CD14-positive monocyte (primary cell): Measurements from ENCODE around the gene RC3H1. TPM values are rescaled to one million over a fixed set of nuclear protein-coding genes. Genes with fewer than 3 reads are reported as not detected.
"Not testable (repeated sequence)": the region's sequence is repeated elsewhere in the genome, so short reads cannot be mapped to it uniquely, and the experiment has no call there.

ENCODE experiments used
- DNase-seq, 3 donors: peaks; one replicate each; pipeline ENCODE4 v3.0.0-alpha.2; 2011 to 2022
- H2AFZ ChIP-seq: 2 replicates; pipeline ENCODE4 v1.6.0; 2012; ENCODE audit warnings: mild to moderate bottlenecking, low read depth, low read length, inconsistent platforms; ENCODE audit not compliant: insufficient read depth, poor library complexity, severe bottlenecking
- H3K27ac ChIP-seq, 2 donors: 1 replicate in 1 of 2; 2 replicates in 1 of 2; pipeline ENCODE4 v1.5.1; 2012 to 2013; ENCODE audit warnings: low read length in 2 of 2, control low read depth in 1 of 2, inconsistent platforms in 1 of 2, low read depth in 1 of 2, mild to moderate bottlenecking in 1 of 2
- H3K27me3 ChIP-seq, 2 donors: one replicate each; pipeline versions ENCODE4 v1.6.0 to v1.6.1; 2011 to 2013; ENCODE audit warnings: low read length in 2 of 2; ENCODE audit not compliant: control insufficient read depth in 2 of 2, insufficient read depth in 2 of 2
- H3K36me3 ChIP-seq, 2 donors: replicated peaks in 1 of 2; 1 replicate in 1 of 2; 2 replicates in 1 of 2; pipeline versions ENCODE4 v1.5.1 to v1.6.1; 2012 to 2013; ENCODE audit warnings: low read length in 2 of 2, control low read depth in 1 of 2, inconsistent platforms in 1 of 2, mild to moderate bottlenecking in 1 of 2; ENCODE audit not compliant: insufficient read depth in 2 of 2, control insufficient read depth in 1 of 2
- H3K4me1 ChIP-seq, 2 donors: 1 replicate in 1 of 2; 2 replicates in 1 of 2; pipeline versions ENCODE4 v1.5.1 to v1.6.1; 2012 to 2013; ENCODE audit warnings: low read length in 2 of 2, control low read depth in 1 of 2, inconsistent platforms in 1 of 2, mild to moderate bottlenecking in 1 of 2, moderate library complexity in 1 of 2; ENCODE audit not compliant: insufficient read depth in 2 of 2, control insufficient read depth in 1 of 2
- H3K4me2 ChIP-seq: replicated peaks from 2 replicates; pipeline ENCODE3; 2012; ENCODE audit warnings: low read length, moderate library complexity, mild to moderate bottlenecking; ENCODE audit not compliant: poor library complexity, severe bottlenecking; ENCODE audit errors: extremely low read depth
- H3K4me3 ChIP-seq, 3 experiments: fragments of 200-600 bp in 1 of 3; sonication (generic) in 1 of 3; replicated peaks in 1 of 3; 1 replicate in 2 of 3; 2 replicates in 1 of 3; pipeline ENCODE4 v1.5.1; 2011 to 2013; ENCODE audit warnings: low read length in 3 of 3, mild to moderate bottlenecking in 3 of 3, control low read depth in 2 of 3, low read depth in 2 of 3, inconsistent platforms in 1 of 3, moderate library complexity in 1 of 3
- H3K79me2 ChIP-seq: 2 replicates; pipeline ENCODE4 v1.6.0; 2012; ENCODE audit warnings: mild to moderate bottlenecking, control low read depth, inconsistent platforms, low read length, moderate library complexity; ENCODE audit not compliant: insufficient read depth
- H3K9ac ChIP-seq: 2 replicates; pipeline ENCODE4 v1.6.0; 2017; ENCODE audit warnings: low read length, mild to moderate bottlenecking; ENCODE audit not compliant: insufficient read depth, poor library complexity, severe bottlenecking
- H3K9me3 ChIP-seq, 2 donors: replicated peaks in 1 of 2; 1 replicate in 1 of 2; 2 replicates in 1 of 2; pipeline versions ENCODE4 v1.5.1 to v1.6.1; 2012 to 2013; ENCODE audit warnings: low read length in 2 of 2, control low read depth in 1 of 2; ENCODE audit not compliant: control insufficient read depth in 1 of 2, insufficient read depth in 1 of 2
- H4K20me1 ChIP-seq: 2 replicates; pipeline ENCODE4 v1.6.0; 2012; ENCODE audit warnings: mild to moderate bottlenecking, low read length, control low read depth, moderate library complexity; ENCODE audit not compliant: insufficient read depth
- H3K27ac Mint-ChIP-seq, 7 donors: one replicate each; pipeline ENCODE4 v1.8.0; 2020; ENCODE audit warnings: mild to moderate bottlenecking in 7 of 7, mixed read lengths in 7 of 7, moderate library complexity in 6 of 7, inconsistent platforms in 2 of 7
- H3K27me3 Mint-ChIP-seq, 3 donors: one replicate each; pipeline ENCODE4 v1.8.0; 2021 to 2022; ENCODE audit warnings: low read depth in 3 of 3, mild to moderate bottlenecking in 3 of 3, mixed read lengths in 3 of 3, moderate library complexity in 3 of 3, inconsistent platforms in 1 of 3
- H3K36me3 Mint-ChIP-seq, 2 donors: one replicate each; pipeline ENCODE4 v1.8.0; 2020; ENCODE audit warnings: mixed read lengths in 2 of 2, inconsistent platforms in 1 of 2, mild to moderate bottlenecking in 1 of 2
- H3K4me1 Mint-ChIP-seq: one replicate; pipeline ENCODE4 v1.8.0; 2020; ENCODE audit warnings: mild to moderate bottlenecking, mixed read lengths
- H3K4me3 Mint-ChIP-seq, 2 donors: one replicate each; pipeline ENCODE4 v1.8.0; 2020; ENCODE audit warnings: mild to moderate bottlenecking in 2 of 2, mixed read lengths in 2 of 2, moderate library complexity in 1 of 2
- H3K9me3 Mint-ChIP-seq, 7 donors: one replicate each; pipeline ENCODE4 v1.8.0; 2020 to 2022; ENCODE audit warnings: mixed read lengths in 7 of 7, mild to moderate bottlenecking in 6 of 7, moderate library complexity in 6 of 7, inconsistent platforms in 2 of 7
- CTCF ChIP-seq: fragments of 200-600 bp; IDR thresholded peaks from one replicate; pipeline ENCODE4 v1.8.0; 2022; ENCODE audit warnings: antibody characterized with exemption, mild to moderate bottlenecking
- WGBS: methylation state at CpG from one replicate; pipeline ENCODE4 v1.1.5; 2013; ENCODE audit warnings: missing lambda C conversion rate; ENCODE audit not compliant: insufficient coverage; 5-methylcytosine and 5-hydroxymethylcytosine counted together
- intact Hi-C, 2 donors: fragments of 100-400 bp; cut with micrococcal nuclease; formaldehyde crosslinking; loops; one replicate each; pipeline versions ENCODE4 v1.15.0 to v1.15.1; 2023
- polyA plus RNA-seq, 3 donors: library from polyadenylated mRNA; depleted of rRNA in 1 of 3; unstranded in 2 of 3; stranded (reverse) in 1 of 3; fragments of 300-500 nt in 2 of 3; fragments of >200 nt in 1 of 3; fragmentation: Illumina TruSeq in 2 of 3; gene quantifications; 1 replicate in 2 of 3; 2 replicates in 1 of 3; pipeline ENCODE4 v1.2.3, GENCODE V29; 2012 to 2021

RC3H1 gene
- polyA plus RNA-seq, 3 donors: 3.8 to 17.3 (median 7.8) TPM

GRCh38 chr1:173996995-173997394, 25.2 kb downstream of the RC3H1 start:
- Mint-ChIP-seq H3K27ac (peak overlapping the region in 4 of 7 donors; percentile 38 to 70 (median 50)), H3K4me1 (peaks cover 21% of the 10 kb centered on the region), H3K36me3 (peaks cover 27 to 42% of the 10 kb centered on the region in 2 donors), H3K9me3 (no peaks in the 10 kb centered on the region), H3K4me3 (no peak overlapping the region), H3K27me3 (no peaks in the 10 kb centered on the region)
- WGBS: no CpG with 5 or more reads among the region's 5 CpGs
- H3K79me2 ChIP-seq: peaks cover 100% of the 10 kb centered on the region
- no peak overlapping the region for H3K4me3 ChIP-seq
- no peak overlapping the region for H3K9ac ChIP-seq
- no peak for DNase-seq
- H3K36me3 ChIP-seq: peaks cover 32 to 50% of the 10 kb centered on the region in 2 donors
- no peaks in the 10 kb centered on the region for H3K27me3 ChIP-seq
- H3K27ac ChIP-seq: peak overlapping the region in 1 of 2 donors; percentile 6
- no peaks in the 10 kb centered on the region for H3K4me1 ChIP-seq
- no peak overlapping the region for H3K4me2 ChIP-seq
- no peak overlapping the region for H2AFZ ChIP-seq
- no peak for TF ChIP-seq CTCF
- H4K20me1 ChIP-seq: peaks cover 100% of the 10 kb centered on the region
- no peaks in the 10 kb centered on the region for H3K9me3 ChIP-seq
- intact Hi-C loops: no loop called here

GRCh38 chr1:173995475-173995874, 26.7 kb downstream of the RC3H1 start:
- no peak overlapping the region for H2AFZ ChIP-seq
- intact Hi-C loops: no loop called here
- Mint-ChIP-seq H3K4me3 (no peak overlapping the region), H3K9me3 (no peaks in the 10 kb centered on the region), H3K36me3 (peaks cover 38 to 52% of the 10 kb centered on the region in 2 donors), H3K27ac (peak overlapping the region in 5 of 7 donors; percentile 8 to 52 (median 13)), H3K4me1 (peaks cover 14% of the 10 kb centered on the region), H3K27me3 (no peaks in the 10 kb centered on the region)
- H3K4me1 ChIP-seq: no peaks in the 10 kb centered on the region
- peaks cover 97% of the 10 kb centered on the region for H4K20me1 ChIP-seq
- H3K79me2 ChIP-seq: peaks cover 95% of the 10 kb centered on the region
- no peak overlapping the region for H3K4me2 ChIP-seq
- no peak overlapping the region for H3K4me3 ChIP-seq
- no peaks in the 10 kb centered on the region for H3K9me3 ChIP-seq
- H3K36me3 ChIP-seq: peaks cover 44 to 65% of the 10 kb centered on the region in 2 donors
- H3K27ac ChIP-seq: no peak overlapping the region
- TF ChIP-seq CTCF: no peak
- H3K9ac ChIP-seq: no peak overlapping the region
- H3K27me3 ChIP-seq: no peaks in the 10 kb centered on the region
- no peak for DNase-seq

GRCh38 chr1:173993948-173994347, 28.2 kb downstream of the RC3H1 start:
- H3K79me2 ChIP-seq: peaks cover 91% of the 10 kb centered on the region
- H3K36me3 Mint-ChIP-seq: peaks cover 41 to 59% of the 10 kb centered on the region in 2 donors
- H3K4me3 ChIP-seq, H3K4me1 ChIP-seq, DNase-seq, H3K27me3 ChIP-seq, H3K27me3 Mint-ChIP-seq, H2AFZ ChIP-seq, H3K9ac ChIP-seq, H3K4me2 ChIP-seq, H3K9me3 Mint-ChIP-seq, H3K9me3 ChIP-seq, H3K27ac ChIP-seq, H3K27ac Mint-ChIP-seq, H3K4me3 Mint-ChIP-seq, intact Hi-C loops: not testable (repeated sequence)
- H4K20me1 ChIP-seq: peaks cover 92% of the 10 kb centered on the region
- H3K4me1 Mint-ChIP-seq: peaks cover 11% of the 10 kb centered on the region
- peaks cover 52 to 72% of the 10 kb centered on the region in 2 donors for H3K36me3 ChIP-seq
- 94% methylated on average over 4 of the region's 11 CpGs for WGBS
